ENCODE data around the gene SLC30A7. TPM values are rescaled to one million over a fixed set of nuclear protein-coding genes. Genes with fewer than 3 reads are reported as not detected.

The SLC30A7 gene
- total RNA-seq, 1 donor from 2014 or later = 12.5 TPM

DNA sequence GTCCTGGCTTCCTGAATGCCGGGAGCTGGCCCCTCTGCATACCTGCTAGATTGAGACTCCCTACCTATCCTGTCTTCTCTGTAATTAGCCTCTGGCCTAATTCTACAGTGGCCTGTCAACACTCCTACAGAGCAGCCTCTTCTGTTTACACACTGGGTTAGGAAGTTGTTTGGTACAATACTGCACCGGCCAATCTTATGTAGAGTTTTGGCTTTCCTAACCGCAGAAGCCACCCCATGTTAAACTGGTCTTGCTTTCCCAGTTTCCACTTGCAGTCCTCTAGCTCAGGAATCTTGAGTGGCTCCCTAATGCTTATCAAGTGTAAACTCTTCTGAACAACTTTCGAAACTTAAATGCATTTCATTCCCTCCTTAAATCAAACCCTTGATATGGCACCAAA, 86.9 kb downstream of the SLC30A7 start:
- DNase-seq (ENCODE audit: low read depth) = no peak
- no peak for TF ChIP-seq CTCF (conservative IDR thresholded peaks at IDR 0.05; ENCODE audit: low read depth, low read length)
- H3K4me3 ChIP-seq (ENCODE audit: low read depth, low read length) = no peak overlapping the region

DNA sequence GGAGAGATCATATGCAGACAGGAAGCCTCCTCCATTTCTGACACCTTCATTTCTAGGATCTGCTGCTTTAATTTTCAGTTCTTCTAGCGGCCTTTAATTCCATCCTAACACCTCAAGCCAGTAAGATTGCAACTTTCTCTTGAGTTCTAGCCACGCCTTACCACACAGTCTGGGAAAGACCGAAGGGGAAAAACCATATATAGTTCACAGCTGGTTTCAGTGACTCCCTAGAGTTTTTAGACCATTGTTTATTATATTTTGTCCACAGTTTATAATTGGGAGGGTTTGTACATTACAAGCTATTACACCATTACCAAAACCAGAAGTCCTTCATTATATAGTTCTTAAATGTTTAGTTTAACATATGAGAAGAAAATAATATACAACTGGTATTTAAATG, 92.2 kb downstream of the SLC30A7 start:
- TF ChIP-seq CTCF (conservative IDR thresholded peaks at IDR 0.05; ENCODE audit: low read depth, low read length) = no peak
- H3K4me3 ChIP-seq (ENCODE audit: low read depth, low read length) = no peak overlapping the region
- no peak for DNase-seq (ENCODE audit: low read depth)

- H3K4me3 ChIP-seq (ENCODE audit: low read depth, low read length) = no peak overlapping the region
- TF ChIP-seq CTCF (conservative IDR thresholded peaks at IDR 0.05; ENCODE audit: low read depth, low read length) = no peak
- DNase-seq (ENCODE audit: low read depth) = no peak
Measured at GRCh38 chr1:100989306-100990077, 93.6 kb downstream of the SLC30A7 start.

- no peak for TF ChIP-seq CTCF (conservative IDR thresholded peaks at IDR 0.05; ENCODE audit: low read depth, low read length)
- H3K4me3 ChIP-seq (ENCODE audit: low read depth, low read length) = no peak overlapping the region
- DNase-seq (ENCODE audit: low read depth) = no peak
Measured at GRCh38 chr1:100995198-100995988, 99.5 kb downstream of the SLC30A7 start.

DNA sequence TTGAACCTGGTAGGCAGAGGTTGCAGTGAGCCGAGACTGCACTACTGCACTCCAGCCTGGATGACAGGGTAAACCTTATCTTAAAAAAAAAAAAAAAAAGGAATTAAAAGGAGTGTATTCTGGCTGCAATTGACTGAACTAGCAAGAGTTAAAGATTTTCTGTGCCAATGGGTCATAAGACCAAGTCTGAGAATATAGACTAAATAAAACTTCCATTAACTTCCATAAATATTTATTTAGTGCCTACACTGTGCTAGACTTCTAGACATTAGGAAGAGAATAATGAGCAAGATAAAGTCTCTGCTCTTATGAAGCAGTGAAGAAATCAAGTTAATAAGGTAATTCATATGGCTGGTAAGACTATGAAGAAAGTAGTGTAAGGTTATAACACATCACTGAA, 102.5 kb downstream of the SLC30A7 start:
- no peak for DNase-seq (ENCODE audit: low read depth)
- TF ChIP-seq CTCF (conservative IDR thresholded peaks at IDR 0.05; ENCODE audit: low read depth, low read length) = no peak
- no peak overlapping the region for H3K4me3 ChIP-seq (ENCODE audit: low read depth, low read length)

DNA sequence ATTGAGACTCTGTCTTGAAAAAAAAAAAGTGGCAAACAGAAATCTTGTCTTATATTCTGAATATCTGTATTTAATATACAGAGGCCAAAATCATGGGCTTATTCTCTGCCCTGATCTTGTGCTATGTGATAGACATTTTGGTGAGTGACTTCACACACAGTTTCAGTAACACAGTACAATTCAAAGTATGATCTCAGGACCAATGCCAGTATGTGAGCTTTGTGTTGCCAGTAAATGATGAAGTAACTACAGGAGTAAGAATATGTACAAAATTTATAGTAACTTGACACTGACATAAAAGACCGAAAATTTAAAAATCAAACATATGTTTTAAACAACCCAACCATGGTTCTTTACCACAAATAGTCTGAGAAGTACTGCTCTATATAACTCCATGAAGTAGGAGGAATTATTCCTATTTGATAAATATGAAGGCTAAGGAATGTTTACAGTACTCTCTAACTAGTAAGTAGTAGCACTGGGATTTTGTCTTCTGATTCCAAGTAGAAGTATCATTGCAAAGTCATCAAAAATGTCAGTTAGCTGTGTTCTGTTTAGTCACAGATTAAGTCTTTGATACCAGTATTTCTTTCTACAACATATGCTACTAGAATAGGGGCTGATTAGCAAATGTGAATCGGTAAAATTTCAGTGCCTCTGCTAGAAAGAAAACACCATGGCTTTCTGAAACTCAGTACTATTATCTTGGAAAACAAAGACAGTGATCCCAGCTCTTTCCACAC, 104.4 kb downstream of the SLC30A7 start:
- no peak overlapping the region for H3K4me3 ChIP-seq (ENCODE audit: low read depth, low read length)
- TF ChIP-seq CTCF (conservative IDR thresholded peaks at IDR 0.05; ENCODE audit: low read depth, low read length) = no peak
- DNase-seq (ENCODE audit: low read depth) = no peak

All from epithelial cell of proximal tubule (primary cell).